PC-3 (cell line): ENCODE data around the gene ROR1. TPM values are rescaled to one million over a fixed set of nuclear protein-coding genes. Genes with fewer than 3 reads are reported as not detected.

Source experiments
- ATAC-seq: fragments of 200-7000 bp; cut with Tn5 transposase; 2 replicates; pipeline ENCODE4 v1.9.1; 2020; ENCODE audit warnings: mild to moderate bottlenecking, moderate library complexity
- BruUV-seq: library from RNA; stranded (reverse); fragments of 400-500 nt; replicated peaks from 2 replicates; lab custom pipeline; 2021; lab: Mats Ljungman, UMichigan
- CTCF ChIA-PET: fragments of 300-600 bp; sonication (Branson Sonifier 250); formaldehyde crosslinking; loops from one replicate; lab custom pipeline; 2022; ENCODE audit warnings: antibody characterized with exemption; lab: Charles Lee
- POLR2A ChIA-PET: fragments of 300-600 bp; sonication (Branson Sonifier 250); formaldehyde crosslinking; loops from one replicate; lab custom pipeline; 2022; ENCODE audit warnings: antibody characterized with exemption; ENCODE audit not compliant: unreplicated experiment; lab: Charles Lee
- DNase-seq: peaks from one replicate; pipeline ENCODE4 v3.0.0-alpha.2; 2015
- H2AFZ ChIP-seq: fragments of 300-600 bp; sonication (generic); 2 replicates; pipeline ENCODE4 v1.6.0; 2016; ENCODE audit warnings: antibody characterized with exemption, low read length
- H3F3A ChIP-seq: fragments of 300-600 bp; sonication (generic); one replicate; pipeline ENCODE4 v1.6.0; 2017; ENCODE audit warnings: antibody characterized with exemption, low read length, control low read depth, mild to moderate bottlenecking; ENCODE audit not compliant: unreplicated experiment
- H3K27ac ChIP-seq: fragments of 300-600 bp; sonication (generic); 2 replicates; pipeline ENCODE4 v1.5.1; 2016; ENCODE audit warnings: mild to moderate bottlenecking, low read length
- H3K27me3 ChIP-seq: fragments of 300-600 bp; sonication (generic); 2 replicates; pipeline ENCODE4 v1.6.1; 2016; ENCODE audit warnings: low read length, mixed read lengths
- H3K36me3 ChIP-seq: fragments of 300-600 bp; sonication (generic); 2 replicates; pipeline ENCODE4 v1.6.1; 2016; ENCODE audit warnings: low read depth, mixed run types, low read length, mixed read lengths
- H3K4me1 ChIP-seq: fragments of 300-600 bp; sonication (generic); 2 replicates; pipeline ENCODE4 v1.5.1; 2016; ENCODE audit warnings: low read length; ENCODE audit not compliant: insufficient read depth
- H3K4me2 ChIP-seq: fragments of 300-600 bp; sonication (generic); 2 replicates; pipeline ENCODE4 v1.6.0; 2016; ENCODE audit warnings: low read length
- H3K4me3 ChIP-seq: fragments of 300-600 bp; sonication (generic); 2 replicates; pipeline ENCODE4 v1.5.1; 2016; ENCODE audit warnings: mild to moderate bottlenecking, low read length, mixed read lengths
- H3K79me2 ChIP-seq: fragments of 300-600 bp; sonication (generic); 2 replicates; pipeline ENCODE4 v1.6.1; 2017; ENCODE audit warnings: low read length, mixed read lengths
- H3K9ac ChIP-seq: fragments of 300-600 bp; sonication (generic); 2 replicates; pipeline ENCODE4 v1.6.0; 2016; ENCODE audit warnings: mild to moderate bottlenecking, low read length
- H3K9me2 ChIP-seq: fragments of 300-600 bp; sonication (generic); replicated peaks from 2 replicates; pipeline ENCODE4 v1.6.1; 2016; ENCODE audit warnings: mixed run types, low read length, mixed read lengths
- H3K9me3 ChIP-seq: fragments of 300-600 bp; sonication (generic); 2 replicates; pipeline ENCODE4 v1.6.1; 2016; ENCODE audit warnings: low read length, mixed read lengths
- H4K20me1 ChIP-seq: fragments of 300-600 bp; sonication (generic); 2 replicates; pipeline ENCODE4 v1.6.1; 2016; ENCODE audit warnings: low read length, mixed read lengths
- CTCF ChIP-seq: fragments of 300-600 bp; sonication (generic); conservative IDR thresholded peaks from 2 replicates; pipeline ENCODE4 v1.5.1; 2017; ENCODE audit warnings: antibody characterized with exemption, low read depth, mild to moderate bottlenecking, low read length
- EZH2 ChIP-seq: fragments of 300-600 bp; sonication (generic); IDR thresholded peaks from one replicate; pipeline ENCODE4 v1.6.1; 2017; ENCODE audit warnings: antibody characterized with exemption, mild to moderate bottlenecking, low read length; ENCODE audit not compliant: unreplicated experiment
- EZH2phosphoT487 ChIP-seq: fragments of 300-600 bp; sonication (generic); IDR thresholded peaks from 2 replicates; pipeline ENCODE4 v1.6.1; 2018; ENCODE audit warnings: mild to moderate bottlenecking, antibody characterized with exemption, low read length, borderline replicate concordance
- intact Hi-C: fragments of 100-400 bp; cut with micrococcal nuclease; formaldehyde crosslinking; loops from 2 replicates; pipeline ENCODE4 v1.9.0; 2023
- total RNA-seq: library from RNA; depleted of rRNA; stranded (reverse); fragments of >200 nt; gene quantifications from 2 replicates; pipeline ENCODE4 v1.2.3, GENCODE V29; 2014

ROR1 gene
- total RNA-seq, 1 experiment from 2014 or later: 16.5 TPM

- Histone ChIP-seq H3K4me3 (no peak overlapping the region), H3K27ac (no peak overlapping the region), H4K20me1 (no peaks in the 10 kb centered on the region), H2AFZ (no peak overlapping the region), H3F3A (no peaks in the 10 kb centered on the region), H3K4me2 (no peak overlapping the region), H3K9me2 (no peaks in the 10 kb centered on the region), H3K27me3 (no peaks in the 10 kb centered on the region), H3K4me1 (peaks cover 10% of the 10 kb centered on the region), H3K9me3 (no peaks in the 10 kb centered on the region), H3K79me2 (no peaks in the 10 kb centered on the region), H3K9ac (no peak overlapping the region), H3K36me3 (no peaks in the 10 kb centered on the region)
- no peak for TF ChIP-seq EZH2
- no peak for TF ChIP-seq EZH2phosphoT487
- TF ChIP-seq CTCF: no peak
- ChIA-PET POLR2A (no interaction called here), CTCF (no interaction called here)
- ATAC-seq: no peak
- intact Hi-C loops: no loop called here
- DNase-seq: no peak
- BruUV-seq: no TSS peak
These were observed 342.7 kb downstream of the ROR1 start for GRCh38 chr1:64116537-64116936.

GRCh38 chr1:64117492-64117891, 343.7 kb downstream of the ROR1 start:
- Histone ChIP-seq H3K9ac (no peak overlapping the region), H3K4me2 (no peak overlapping the region), H3K4me1 (peaks cover 2% of the 10 kb centered on the region; the same call in 1 of the 2 replicates), H3F3A (no peaks in the 10 kb centered on the region), H3K4me3 (no peak overlapping the region), H2AFZ (no peak overlapping the region), H3K9me3 (no peaks in the 10 kb centered on the region), H3K79me2 (no peaks in the 10 kb centered on the region), H3K27me3 (no peaks in the 10 kb centered on the region), H3K27ac (no peak overlapping the region), H3K9me2 (no peaks in the 10 kb centered on the region), H3K36me3 (no peaks in the 10 kb centered on the region), H4K20me1 (no peaks in the 10 kb centered on the region)
- BruUV-seq: no TSS peak
- intact Hi-C loops: no loop called here
- ChIA-PET CTCF (no interaction called here), POLR2A (no interaction called here)
- no peak for ATAC-seq
- TF ChIP-seq EZH2 (no peak), EZH2phosphoT487 (no peak), CTCF (no peak)
- DNase-seq: no peak

GRCh38 chr1:64121766-64122385, 348.1 kb downstream of the ROR1 start:
- BruUV-seq: no TSS peak
- no peaks in the 10 kb centered on the region for H4K20me1 ChIP-seq

More at GRCh38 chr1:64121766-64122385, 348.1 kb downstream of the ROR1 start:
- ATAC-seq: no peak
- Histone ChIP-seq H3F3A (no peaks in the 10 kb centered on the region), H3K36me3 (no peaks in the 10 kb centered on the region), H3K4me2 (no peak overlapping the region), H3K79me2 (no peaks in the 10 kb centered on the region), H3K9ac (no peak overlapping the region), H3K27ac (no peak overlapping the region), H2AFZ (no peak overlapping the region), H3K4me1 (no peaks in the 10 kb centered on the region), H3K4me3 (no peak overlapping the region), H3K9me2 (no peaks in the 10 kb centered on the region), H3K9me3 (no peaks in the 10 kb centered on the region), H3K27me3 (no peaks in the 10 kb centered on the region)
- intact Hi-C loops: no loop called here
- TF ChIP-seq EZH2phosphoT487 (no peak), CTCF (no peak), EZH2 (no peak)
- ChIA-PET POLR2A (no interaction called here), CTCF (no interaction called here)
- DNase-seq: no peak
